Left ventricle myocardium superior (tissue), 1 donor: ENCODE data around the gene DRAXIN. TPM values are rescaled to one million over a fixed set of nuclear protein-coding genes. Genes with fewer than 3 reads are reported as not detected.

Experiments
- ATAC-seq: fragments of 200-7000 bp; cut with Tn5 transposase; one replicate; pipeline ENCODE4 v1.9.1; 2020; ENCODE audit warnings: mild to moderate bottlenecking, moderate library complexity
- DNase-seq: peaks from one replicate; pipeline ENCODE4 v3.0.0-alpha.2; 2020
- intact Hi-C: fragments of 100-400 bp; cut with micrococcal nuclease; formaldehyde crosslinking; loops from one replicate; pipeline ENCODE4 v1.11.0; 2022
- total RNA-seq: library from RNA; stranded (reverse); fragmentation: NEBNext Ultra II Directional; extraction: Animal tissue kit (Norgen Biotek cat#: 25700); gene quantifications from one replicate; pipeline ENCODE4 v1.2.1, GENCODE V29; 2021
- donor health status: DM: no; HTN: yes; CAD: no; lungs with severe emphysema.

DRAXIN gene
- total RNA-seq, 1 donor from 2014 or later: 0.05 TPM

DNA sequence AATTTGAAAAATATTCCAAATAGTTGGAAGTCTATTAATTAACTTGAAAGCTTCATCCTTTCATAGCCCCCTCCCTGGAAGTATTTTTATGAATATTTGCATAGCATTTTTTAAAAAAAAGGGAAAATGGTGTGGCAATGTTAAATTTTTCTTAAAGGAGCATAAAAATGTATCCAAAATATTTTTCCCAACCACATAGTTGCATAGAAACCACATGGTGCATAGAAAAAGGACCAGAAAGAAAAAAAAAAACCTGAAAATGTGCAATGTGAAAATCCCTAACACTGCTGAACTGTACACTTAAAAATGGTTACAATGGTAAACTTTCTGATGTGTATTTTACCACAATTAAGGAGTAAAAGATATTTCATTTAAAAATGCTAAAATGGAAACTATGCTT lies 78.5 kb downstream of the DRAXIN start:
- intact Hi-C loops: no loop called here
- no peak for DNase-seq
- ATAC-seq: no peak

DNA sequence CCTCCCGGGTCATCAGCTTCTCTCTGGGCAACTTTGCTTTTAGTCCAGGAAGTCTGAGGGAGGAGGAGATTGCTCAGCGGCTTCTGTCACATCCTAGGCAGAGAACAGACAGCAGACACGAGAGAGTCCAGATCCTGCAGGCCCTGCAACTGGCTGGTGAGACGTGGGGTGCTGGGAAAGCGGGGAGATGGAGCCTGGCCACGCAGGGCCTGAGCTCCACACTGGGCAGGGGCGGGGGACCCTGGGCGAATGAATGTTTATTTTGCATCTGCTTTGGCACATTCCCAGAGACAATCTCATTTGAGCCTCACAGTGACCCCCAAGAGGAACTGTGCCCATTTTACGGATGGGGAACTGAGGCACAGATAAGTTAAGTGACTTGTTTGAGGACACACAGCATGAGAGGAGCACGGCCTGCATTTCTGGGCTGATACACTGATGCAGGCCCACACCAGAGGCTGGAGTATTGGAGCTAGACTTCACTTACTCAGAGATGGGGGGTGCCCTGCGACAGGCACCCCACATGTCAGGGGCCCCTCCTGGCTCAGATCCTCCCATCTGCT lies 80.1 kb downstream of the DRAXIN start:
- intact Hi-C loops: no loop called here
- no peak for DNase-seq
- no peak for ATAC-seq

GRCh38 chr1:11772458-11772857 lies 80.9 kb downstream of the DRAXIN start:
- DNase-seq (no peak), ATAC-seq (no peak)
- intact Hi-C loops: no loop called here

- intact Hi-C loops: no loop called here
- ATAC-seq (no peak), DNase-seq (no peak)
Observed at GRCh38 chr1:11774753-11775152, 83.2 kb downstream of the DRAXIN start.

Other genes with a start within 250 kb of the DRAXIN start
- gene DISP3, start 212.6 kb upstream of the DRAXIN start, total RNA-seq: 0.12 TPM
- 3.9 TPM for gene FBXO2, start 37.3 kb upstream of the DRAXIN start, total RNA-seq
- gene FBXO44, start 36.8 kb upstream of the DRAXIN start, total RNA-seq: 20.4 TPM
- 11.1 TPM for gene FBXO6, start 27.5 kb upstream of the DRAXIN start, total RNA-seq
- 21.8 TPM for gene MAD2L2, start 10.6 kb upstream of the DRAXIN start, total RNA-seq
- 13.4 TPM for gene AGTRAP, start 44.4 kb downstream of the DRAXIN start, total RNA-seq
- gene C1orf167, start 70.5 kb downstream of the DRAXIN start, total RNA-seq: 2.1 TPM
- gene MTHFR, start 114.3 kb downstream of the DRAXIN start, total RNA-seq: 37.9 TPM
- gene CLCN6, start 114.5 kb downstream of the DRAXIN start, total RNA-seq: 15.4 TPM
- gene NPPA, start 156.1 kb downstream of the DRAXIN start, total RNA-seq: 5.5 TPM
- not detected for gene NPPB, start 167.2 kb downstream of the DRAXIN start, total RNA-seq
- 35.8 TPM for gene KIAA2013, start 234.7 kb downstream of the DRAXIN start, total RNA-seq
- 64.4 TPM for gene PLOD1, start 243.0 kb downstream of the DRAXIN start, total RNA-seq